K562 (cell line): ENCODE data around the gene PLCE1. TPM values are rescaled to one million over a fixed set of nuclear protein-coding genes. Genes with fewer than 3 reads are reported as not detected.

ENCODE experiments used
- ATAC-seq: fragments of 200-7000 bp; cut with Tn5 transposase; 3 replicates; pipeline ENCODE4 v1.9.1; 2020; ENCODE audit warnings: moderate library complexity
- BruUV-seq: library from RNA; stranded (reverse); fragments of 400-500 nt; replicated peaks from 2 replicates; lab custom pipeline; 2021; lab: Mats Ljungman, UMichigan
- CTCF ChIA-PET: fragments of 300-600 bp; formaldehyde crosslinking; extraction: SDS; loops from one replicate; lab custom pipeline; 2021; ENCODE audit warnings: low intra/inter-chr PET ratio; lab: Yijun Ruan, JAX
- POLR2A ChIA-PET: fragments of 300-600, 350-650 bp; sonication (Branson Sonifier 250); formaldehyde crosslinking; extraction: SDS; loops from one replicate; lab custom pipeline; 2021; ENCODE audit warnings: antibody characterized with exemption, inconsistent platforms; lab: Yijun Ruan, JAX
- DNase-seq, 4 experiments: peaks; one replicate each; pipeline versions ENCODE4 v3.0.0 to v3.0.0-alpha.2; 2011 to 2018; ENCODE audit warnings: low spot score in 3 of 4, mixed read lengths in 3 of 4; ENCODE audit errors: extremely low read depth in 1 of 4
- FAIRE-seq: peaks from 2 replicates; lab custom pipeline; 2011; peaks lifted over from hg19 to GRCh38; lab: Jason Lieb, UNC
- H2AFZ ChIP-seq: 2 replicates; pipeline ENCODE4 v1.6.0; 2011; ENCODE audit warnings: low read depth, low read length, control low read depth, inconsistent platforms
- H3K27ac ChIP-seq: fragments of 200-600 bp; 3 replicates; pipeline ENCODE4 v1.8.0; 2011; ENCODE audit warnings: low read depth, mild to moderate bottlenecking, control low read depth, inconsistent platforms, low read length, moderate library complexity, mixed read lengths; ENCODE audit errors: extremely low read depth
- H3K27me3 ChIP-seq, 2 experiments: fragments of 300-600 bp in 1 of 2; 2 replicates in 1 of 2; 3 replicates in 1 of 2; pipeline versions ENCODE4 v1.6.0 to v1.8.0; 2011; ENCODE audit warnings: inconsistent platforms in 2 of 2, low read length in 2 of 2, mild to moderate bottlenecking in 1 of 2, mixed read lengths in 1 of 2, moderate library complexity in 1 of 2; ENCODE audit not compliant: control insufficient read depth in 2 of 2, insufficient read depth in 2 of 2
- H3K36me3 ChIP-seq: fragments of 300-600 bp; 3 replicates; pipeline ENCODE4 v1.8.0; 2011; ENCODE audit warnings: mild to moderate bottlenecking, low read length, inconsistent platforms; ENCODE audit not compliant: control insufficient read depth, insufficient read depth
- H3K4me1 ChIP-seq, 2 experiments: fragments of 200-600 bp in 1 of 2; replicated peaks in 1 of 2; 2 replicates in 1 of 2; 3 replicates in 1 of 2; pipeline versions ENCODE4 v1.5.1 to v1.8.0; 2011; ENCODE audit warnings: inconsistent platforms in 2 of 2, low read length in 2 of 2, mild to moderate bottlenecking in 1 of 2, mixed read lengths in 1 of 2, moderate library complexity in 1 of 2; ENCODE audit not compliant: control insufficient read depth in 2 of 2, insufficient read depth in 2 of 2
- H3K4me2 ChIP-seq: 2 replicates; pipeline ENCODE4 v1.6.1; 2011; ENCODE audit warnings: low read length, control low read depth, inconsistent platforms, mixed read lengths; ENCODE audit not compliant: insufficient read depth
- H3K4me3 ChIP-seq: fragments of 200-600 bp; sonication (generic), shearing (Covaris generic); 2 replicates; pipeline ENCODE4 v1.5.1; 2016; ENCODE audit warnings: control low read depth, inconsistent platforms
- H3K79me2 ChIP-seq: fragments of 200-600 bp; 3 replicates; pipeline ENCODE4 v1.8.0; 2011; ENCODE audit warnings: low read length, inconsistent platforms; ENCODE audit not compliant: control insufficient read depth, insufficient read depth
- H3K9ac ChIP-seq, 2 experiments: 2 replicates each; pipeline versions ENCODE4 v1.6.0 to v1.6.1; 2011; ENCODE audit warnings: low read depth in 2 of 2, low read length in 2 of 2, control low read depth in 1 of 2, inconsistent platforms in 1 of 2, mild to moderate bottlenecking in 1 of 2, mixed read lengths in 1 of 2; ENCODE audit not compliant: insufficient read depth in 1 of 2
- H3K9me1 ChIP-seq: one replicate; pipeline ENCODE4 v1.6.0; 2011; ENCODE audit warnings: inconsistent platforms, mild to moderate bottlenecking, low read length, moderate library complexity; ENCODE audit not compliant: control insufficient read depth, insufficient read depth
- H3K9me3 ChIP-seq: replicated peaks from 2 replicates; pipeline ENCODE4 v1.5.1; 2011; ENCODE audit warnings: low read depth, low read length, inconsistent platforms; ENCODE audit not compliant: control insufficient read depth, insufficient read depth
- H4K20me1 ChIP-seq: replicated peaks from 2 replicates; pipeline ENCODE4 v1.6.1; 2011; ENCODE audit warnings: low read length, inconsistent platforms, mixed read lengths; ENCODE audit not compliant: control insufficient read depth, insufficient read depth
- HMG20A ChIP-seq: fragments of 450-650 bp; formaldehyde crosslinking; conservative IDR thresholded peaks from 2 replicates; pipeline ENCODE4 v1.4.0; 2020; ENCODE audit warnings: mild to moderate bottlenecking, mixed read lengths
- ILK ChIP-seq: fragments of 450-650 bp; IDR thresholded peaks from 2 replicates; pipeline ENCODE4 v1.6.1; 2016; ENCODE audit warnings: missing genetic modification characterization, low read depth, mild to moderate bottlenecking, missing compliant biosample characterization, moderate library complexity, borderline replicate concordance
- NRF1 ChIP-seq, 2 experiments: fragments of 450-650 bp; IDR thresholded peaks in 1 of 2; conservative IDR thresholded peaks in 1 of 2; 2 replicates each; pipeline ENCODE4 v1.6.1; 2014; ENCODE audit warnings: mild to moderate bottlenecking in 2 of 2
- POLR3A ChIP-seq: IDR thresholded peaks from 2 replicates; pipeline ENCODE4 v1.6.1; 2011; ENCODE audit warnings: borderline replicate concordance, mild to moderate bottlenecking, moderate library complexity; ENCODE audit not compliant: insufficient read length, insufficient read depth; ENCODE audit errors: extremely low read depth
- SIRT6 ChIP-seq: IDR thresholded peaks from one replicate; pipeline ENCODE4 v1.6.1; 2012; ENCODE audit warnings: low read depth, mild to moderate bottlenecking, control low read depth, inconsistent platforms, low read length, moderate library complexity
- SMARCC2 ChIP-seq: fragments of 450-650 bp; IDR thresholded peaks from 2 replicates; pipeline ENCODE4 v1.6.1; 2017; ENCODE audit warnings: antibody characterized with exemption, moderate library complexity, mild to moderate bottlenecking, low read depth
- SMC3 ChIP-seq: conservative IDR thresholded peaks from 2 replicates; pipeline ENCODE4 v1.6.1; 2011; ENCODE audit warnings: low read depth, low read length, improper control_type of control experiment; ENCODE audit not compliant: insufficient read depth
- ZNF133 ChIP-seq: fragments of 250-450 bp; sonication (Bioruptor Pico); IDR thresholded peaks from 2 replicates; pipeline ENCODE4 v1.4.0; 2020; ENCODE audit warnings: mild to moderate bottlenecking
- ZNF165 ChIP-seq: fragments of 250-450 bp; sonication (Bioruptor Pico); IDR thresholded peaks from 2 replicates; pipeline ENCODE4 v1.4.0; 2020; ENCODE audit warnings: borderline replicate concordance
- ZNF274 ChIP-seq: IDR thresholded peaks from 2 replicates; pipeline ENCODE4 v1.6.1; 2011; ENCODE audit warnings: low read depth, mild to moderate bottlenecking, low read length, moderate library complexity, borderline replicate concordance
- ZNF507 ChIP-seq: conservative IDR thresholded peaks from 2 replicates; pipeline ENCODE4 v1.6.1; 2017; ENCODE audit warnings: missing genetic modification characterization, missing compliant biosample characterization
- ZNF609 ChIP-seq: sonication (generic); formaldehyde crosslinking; IDR thresholded peaks from 2 replicates; pipeline ENCODE4 v1.8.1; 2023; ENCODE audit warnings: missing genetic modification reagents, mild to moderate bottlenecking, borderline replicate concordance
- WGBS: fragments of 100-300 bp; shearing (Covaris generic); methylation state at CpG from one replicate; pipeline ENCODE4 v1.1.6; 2016; ENCODE audit warnings: low coverage, mixed read lengths; ENCODE audit not compliant: insufficient coverage; ENCODE audit errors: missing lambda C conversion rate; 5-methylcytosine and 5-hydroxymethylcytosine counted together
- in situ Hi-C: fragments of 300-500 bp; cut with MboI; formaldehyde crosslinking; loops from 4 replicates; pipeline ENCODE4 v1.15.0; 2018; ENCODE audit warnings: inconsistent platforms, mixed read lengths
- intact Hi-C: fragments of 100-400 bp; cut with micrococcal nuclease; formaldehyde crosslinking; loops from 2 replicates; pipeline ENCODE4 v1.14.2; 2022
- polyA plus RNA-seq, 8 experiments: library from polyadenylated mRNA; depleted of rRNA in 4 of 8; stranded (reverse) in 5 of 8; unstranded in 3 of 8; fragments of >200 nt; fragmentation: Nextera tagmentation in 2 of 8; fragmentation: Illumina TruSeq in 1 of 8; extraction: Ambion mirVana in 2 of 8; extraction: Trizol in 1 of 8; gene quantifications; 2 replicates each; pipeline versions ENCODE4 v1.2.1 to v1.2.3, GENCODE V29; 2011 to 2014; ENCODE audit warnings: inconsistent platforms in 1 of 8, missing spikeins in 1 of 8
- total RNA-seq, 7 experiments: library from RNA; depleted of rRNA in 6 of 7; stranded (reverse); fragments of >200 nt in 6 of 7; fragmentation: Illumina TruSeq in 2 of 7; extraction: Trizol in 2 of 7; gene quantifications; 2 replicates each; pipeline versions ENCODE4 v1.2.1 to v1.2.3, GENCODE V29; 2011 to 2021; ENCODE audit warnings: low replicate concordance in 1 of 7

PLCE1 gene
- total and polyA plus RNA-seq, 9 of the 15 experiments (the other 6 are each of a cell fraction or from before 2014, with no cell fraction given): under 0.01 to 0.52 (median 0.13) TPM; not detected in 5

GRCh38 chr10:94003488-94003887, 9.8 kb downstream of the PLCE1 start:
- 0% methylated on average over 2 of the region's 3 CpGs for WGBS
- H3K4me2 ChIP-seq: no peak overlapping the region
- no peaks in the 10 kb centered on the region for H4K20me1 ChIP-seq
- H3K9me1 ChIP-seq: no peaks in the 10 kb centered on the region
- H3K36me3 ChIP-seq: no peaks in the 10 kb centered on the region
- in situ Hi-C loops: no loop called here
- no peak overlapping the region for H2AFZ ChIP-seq
- H3K9me3 ChIP-seq: no peaks in the 10 kb centered on the region
- no peak for ATAC-seq
- H3K4me3 ChIP-seq: no peak overlapping the region
- CTCF ChIA-PET: no interaction called here
- H3K79me2 ChIP-seq: no peaks in the 10 kb centered on the region
- TF ChIP-seq SMC3: no peak
- no peak for TF ChIP-seq POLR3A
- no peak for TF ChIP-seq SIRT6
- no peak for TF ChIP-seq ZNF165
- TF ChIP-seq ZNF274: no peak
- no peak for TF ChIP-seq ZNF507
- TF ChIP-seq ZNF133 (CRISPR knock-in tag): no peak
- no peak for FAIRE-seq
- H3K4me1 ChIP-seq: no peaks in the 10 kb centered on the region
- no peak overlapping the region for H3K9ac ChIP-seq
- no peak overlapping the region for H3K27ac ChIP-seq
- intact Hi-C loops: no loop called here
- no peak for DNase-seq
- H3K27me3 ChIP-seq: peaks cover 0 to 5% of the 10 kb centered on the region in 2 experiments; a peak in 2 of 5 replicates
- BruUV-seq: no TSS peak
- POLR2A ChIA-PET: no interaction called here

GRCh38 chr10:94005050-94005449, 11.3 kb downstream of the PLCE1 start:
- Histone ChIP-seq H3K4me3 (no peak overlapping the region), H3K27me3 (no peaks in the 10 kb centered on the region), H3K27ac (no peak overlapping the region), H2AFZ (no peak overlapping the region)
- no peak for FAIRE-seq
- TF ChIP-seq NRF1 (conservative IDR thresholded peaks at IDR 0.05 in 1 of 2, IDR thresholded peaks at IDR 0.05 in 1 of 2): no peak
- no peak for TF ChIP-seq SMARCC2
- no peak for TF ChIP-seq HMG20A (CRISPR knock-in tag)
- no peak for TF ChIP-seq ZNF609 (CRISPR knock-in tag)
- no peak for TF ChIP-seq ILK
- TF ChIP-seq, all 486 proteins: peak for 0
- Histone ChIP-seq H3K36me3 (no peaks in the 10 kb centered on the region), H3K9ac (no peak overlapping the region), H3K79me2 (no peaks in the 10 kb centered on the region), H4K20me1 (no peaks in the 10 kb centered on the region), H3K4me2 (no peak overlapping the region), H3K9me1 (no peaks in the 10 kb centered on the region), H3K9me3 (no peaks in the 10 kb centered on the region), H3K4me1 (no peaks in the 10 kb centered on the region)
- DNase-seq: no peak
- in situ Hi-C loops (no loop called here), intact Hi-C loops (no loop called here)
- WGBS: 0% methylated on average over 2 of the region's 2 CpGs
- CTCF ChIA-PET: interaction anchor here (0.6 kb wide), 1 partner anchor 464 kb away, joined by 3 read pairs; no protein-coding TSS in a partner anchor
- POLR2A ChIA-PET: no interaction called here
- BruUV-seq: no TSS peak
- ATAC-seq: no peak
